GM18526 (cell line): ENCODE data around the gene LMNTD2.

Source experiments
- POLR2A ChIP-seq: IDR thresholded peaks from 3 replicates; pipeline ENCODE4 v1.6.1; 2011; ENCODE audit not compliant: insufficient read length; ENCODE audit errors: extremely low read depth

Gene LMNTD2

GRCh38 chr11:560305-561147 lies at the start of gene LMNTD2, which contains the start of gene RASSF7:
Gene LMNTD2, minus strand, starts transcription at chr11:560738. Its CDS starts 22 bp downstream, at chr11:560716.
Gene RASSF7, plus strand, starts transcription at chr11:560970. Its CDS starts 799 bp downstream, at chr11:561769.
- TF ChIP-seq POLR2A: peak; percentile 76

GRCh38 chr11:609341-609811 lies 48.8 kb upstream of the LMNTD2 start:
- no peak for TF ChIP-seq POLR2A

- no peak for TF ChIP-seq POLR2A
Measured at GRCh38 chr11:608791-609251, 48.3 kb upstream of the LMNTD2 start.

GRCh38 chr11:607971-608659 lies 47.6 kb upstream of the LMNTD2 start:
- no peak for TF ChIP-seq POLR2A

GRCh38 chr11:607020-607780 lies 46.7 kb upstream of the LMNTD2 start:
- TF ChIP-seq POLR2A: no peak

- no peak for TF ChIP-seq POLR2A
Measured at GRCh38 chr11:606245-606644, 45.7 kb upstream of the LMNTD2 start.

- no peak for TF ChIP-seq POLR2A
Measured at GRCh38 chr11:605286-606129, 45.0 kb upstream of the LMNTD2 start.

- no peak for TF ChIP-seq POLR2A
Measured at GRCh38 chr11:603154-603553, 42.6 kb upstream of the LMNTD2 start.

- TF ChIP-seq POLR2A: no peak
Measured at GRCh38 chr11:601573-602245, 41.2 kb upstream of the LMNTD2 start.

GRCh38 chr11:598005-598680 lies 37.6 kb upstream of the LMNTD2 start:
- no peak for TF ChIP-seq POLR2A

GRCh38 chr11:597166-597725 lies 36.7 kb upstream of the LMNTD2 start:
- TF ChIP-seq POLR2A: no peak

- TF ChIP-seq POLR2A: no peak
Measured at GRCh38 chr11:596374-596773, 35.8 kb upstream of the LMNTD2 start.

- TF ChIP-seq POLR2A: no peak
Measured at GRCh38 chr11:595400-595799, 34.9 kb upstream of the LMNTD2 start.
